IMR-90 (cell line): ENCODE data around the gene SP7.

Experiments
- CEBPB ChIP-seq: IDR thresholded peaks from 2 replicates; pipeline ENCODE4 v1.6.1; 2012; ENCODE audit warnings: low read depth, low read length, improper control_type of control experiment
- CHD1 ChIP-seq: IDR thresholded peaks from 2 replicates; pipeline ENCODE4 v1.6.1; 2012; ENCODE audit warnings: low read depth, low read length, improper control_type of control experiment
- CTCF ChIP-seq: conservative IDR thresholded peaks from 2 replicates; pipeline ENCODE4 v1.5.1; 2012; ENCODE audit warnings: mild to moderate bottlenecking, low read depth, low read length, improper control_type of control experiment
- FOS ChIP-seq: fragments of 150-350 bp; IDR thresholded peaks from 2 replicates; pipeline ENCODE4 v1.6.1; 2016; ENCODE audit warnings: low read depth, low read length
- MAFK ChIP-seq: IDR thresholded peaks from 2 replicates; pipeline ENCODE4 v1.6.1; 2012; ENCODE audit warnings: low read depth, low read length, improper control_type of control experiment
- NFE2L2 ChIP-seq: fragments of 150-350 bp; IDR thresholded peaks from 2 replicates; pipeline ENCODE4 v1.6.1; 2016; ENCODE audit warnings: low read depth, mild to moderate bottlenecking, low read length
- POLR2A ChIP-seq: IDR thresholded peaks from 2 replicates; pipeline ENCODE4 v1.6.1; 2012; ENCODE audit warnings: mild to moderate bottlenecking, low read depth, low read length
- RCOR1 ChIP-seq: IDR thresholded peaks from 2 replicates; pipeline ENCODE4 v1.6.1; 2012; ENCODE audit warnings: mild to moderate bottlenecking, low read length, improper control_type of control experiment; ENCODE audit not compliant: insufficient replicate concordance
- RFX5 ChIP-seq: IDR thresholded peaks from 2 replicates; pipeline ENCODE4 v1.8.0; 2012; ENCODE audit warnings: low read depth, mild to moderate bottlenecking, low read length, moderate library complexity
- SMC3 ChIP-seq: fragments of 150-350 bp; IDR thresholded peaks from 2 replicates; pipeline ENCODE4 v1.6.1; 2016; ENCODE audit warnings: low read depth, mild to moderate bottlenecking, antibody characterized with exemption, low read length, moderate library complexity
- USF2 ChIP-seq: fragments of 150-350 bp; IDR thresholded peaks from 2 replicates; pipeline ENCODE4 v1.6.1; 2017; ENCODE audit warnings: mild to moderate bottlenecking, antibody characterized with exemption, low read length, low read depth

GRCh38 chr12:53288322-53288721, 47.8 kb downstream of the SP7 start:
- TF ChIP-seq CTCF (no peak), FOS (no peak), RCOR1 (no peak), POLR2A (no peak), CEBPB (no peak), MAFK (no peak), CHD1 (no peak), NFE2L2 (no peak), USF2 (no peak), SMC3 (no peak), RFX5 (no peak)
